Neural cell (in vitro differentiated cells): ENCODE results near the gene CAMK2B. TPM values are rescaled to one million over a fixed set of nuclear protein-coding genes. Genes with fewer than 3 reads are reported as not detected.
A peak's percentile ranks its signal among the peaks of the same experiment; 100 is the strongest.

ENCODE experiments used
- H2AFZ ChIP-seq: fragments of 200-600, 300-800 bp; sonication (generic), shearing (Covaris generic); 2 replicates; pipeline ENCODE4 v1.6.0; 2014; ENCODE audit warnings: low read depth, mild to moderate bottlenecking, antibody characterized with exemption, low read length, moderate library complexity
- H3F3A ChIP-seq: fragments of 200-600 bp; shearing (Covaris generic); 2 replicates; pipeline ENCODE4 v1.6.1; 2016; ENCODE audit warnings: mild to moderate bottlenecking, moderate library complexity, mixed read lengths, antibody characterized with exemption, low read length; ENCODE audit not compliant: insufficient read depth, poor library complexity, severe bottlenecking
- H3K27ac ChIP-seq: fragments of 200-600, 300-800 bp; sonication (generic), shearing (Covaris generic); 2 replicates; pipeline ENCODE4 v1.5.1; 2014; ENCODE audit warnings: mild to moderate bottlenecking, low read length, moderate library complexity
- H3K27me3 ChIP-seq: fragments of 300-800, 200-600 bp; sonication (generic), shearing (Covaris generic); 2 replicates; pipeline ENCODE4 v1.6.0; 2014; ENCODE audit warnings: mild to moderate bottlenecking, low read depth, low read length, moderate library complexity; ENCODE audit not compliant: insufficient read depth
- H3K36me3 ChIP-seq: fragments of 300-800, 200-600 bp; sonication (generic), shearing (Covaris generic); 2 replicates; pipeline ENCODE4 v1.5.1; 2014; ENCODE audit warnings: mild to moderate bottlenecking, antibody characterized with exemption, low read length, moderate library complexity; ENCODE audit not compliant: insufficient read depth
- H3K4me2 ChIP-seq: fragments of 300-800, 200-600 bp; sonication (generic), shearing (Covaris generic); 2 replicates; pipeline ENCODE4 v1.6.0; 2014; ENCODE audit warnings: mild to moderate bottlenecking, low read length
- H3K4me3 ChIP-seq: fragments of 300-800, 200-600 bp; sonication (generic), shearing (Covaris generic); 2 replicates; pipeline ENCODE4 v1.5.1; 2014; ENCODE audit warnings: mild to moderate bottlenecking, low read length, moderate library complexity
- H3K79me2 ChIP-seq: fragments of 200-600 bp; shearing (Covaris generic); replicated peaks from 2 replicates; pipeline ENCODE4 v1.6.0; 2014; ENCODE audit warnings: mild to moderate bottlenecking, low read length, moderate library complexity; ENCODE audit not compliant: insufficient read depth
- H3K9ac ChIP-seq: fragments of 300-800, 200-600 bp; sonication (generic), shearing (Covaris generic); 2 replicates; pipeline ENCODE4 v1.6.1; 2016; ENCODE audit warnings: mild to moderate bottlenecking, low read length, mixed read lengths
- H3K9me2 ChIP-seq: fragments of 200-600 bp; shearing (Covaris generic); 2 replicates; pipeline ENCODE4 v1.6.1; 2016; ENCODE audit warnings: mild to moderate bottlenecking, low read length, mixed read lengths; ENCODE audit not compliant: insufficient read depth
- H3K9me3 ChIP-seq: fragments of 200-600, 300-800 bp; sonication (generic), shearing (Covaris generic); 2 replicates; pipeline ENCODE4 v1.6.1; 2016; ENCODE audit warnings: mild to moderate bottlenecking, mixed run types, low read length, moderate library complexity, mixed read lengths
- H4K20me1 ChIP-seq: fragments of 200-600 bp; shearing (Covaris generic); 2 replicates; pipeline ENCODE4 v1.6.1; 2016; ENCODE audit warnings: mild to moderate bottlenecking, mixed run types; ENCODE audit not compliant: insufficient read depth
- CTCF ChIP-seq: fragments of 450-650 bp; IDR thresholded peaks from 2 replicates; pipeline ENCODE4 v1.5.1; 2014; ENCODE audit warnings: antibody characterized with exemption, mild to moderate bottlenecking, moderate library complexity; ENCODE audit not compliant: poor library complexity, severe bottlenecking
- EP300 ChIP-seq: fragments of 450-650 bp; conservative IDR thresholded peaks from 2 replicates; pipeline ENCODE4 v1.6.1; 2014; ENCODE audit warnings: antibody characterized with exemption, mild to moderate bottlenecking, moderate library complexity; ENCODE audit not compliant: poor library complexity, severe bottlenecking
- EZH2 ChIP-seq: fragments of 200-600, 300-800 bp; shearing (Covaris generic), sonication (generic); IDR thresholded peaks from 2 replicates; pipeline ENCODE4 v1.6.1; 2014; ENCODE audit warnings: antibody characterized with exemption, low read length, borderline replicate concordance, mild to moderate bottlenecking; ENCODE audit not compliant: insufficient read depth, poor library complexity, severe bottlenecking
- MXI1 ChIP-seq: fragments of 450-650 bp; conservative IDR thresholded peaks from 2 replicates; pipeline ENCODE4 v1.6.1; 2014; ENCODE audit warnings: antibody characterized with exemption, mild to moderate bottlenecking; ENCODE audit not compliant: poor library complexity, severe bottlenecking
- POLR2AphosphoS5 ChIP-seq: IDR thresholded peaks from 2 replicates; pipeline ENCODE4 v1.6.1; 2012
- RAD21 ChIP-seq: fragments of 450-650 bp; conservative IDR thresholded peaks from 2 replicates; pipeline ENCODE4 v1.6.1; 2014; ENCODE audit warnings: antibody characterized with exemption, mild to moderate bottlenecking, moderate library complexity
- REST ChIP-seq: IDR thresholded peaks from 2 replicates; pipeline ENCODE4 v1.6.1; 2012; ENCODE audit warnings: borderline replicate concordance
- SMC3 ChIP-seq: fragments of 450-650 bp; conservative IDR thresholded peaks from 2 replicates; pipeline ENCODE4 v1.6.1; 2014; ENCODE audit warnings: antibody characterized with exemption, mild to moderate bottlenecking, moderate library complexity; ENCODE audit not compliant: poor library complexity
- TAF1 ChIP-seq: IDR thresholded peaks from 2 replicates; pipeline ENCODE4 v1.6.1; 2012; ENCODE audit warnings: low read depth
- polyA plus RNA-seq: library from polyadenylated mRNA; depleted of rRNA; stranded (reverse); fragments of >200 nt; gene quantifications from 2 replicates; pipeline ENCODE4 v1.2.3, GENCODE V29; 2014

The CAMK2B gene
- polyA plus RNA-seq, 1 donor from 2014 or later, result 67.3 TPM

GRCh38 chr7:44327981-44328380, 2.6 kb upstream of the CAMK2B start:
- no peak overlapping the region for H3K4me2 ChIP-seq
- H3K79me2 ChIP-seq, result peaks cover 4% of the 10 kb centered on the region
- H3K9me3 ChIP-seq, result no peaks in the 10 kb centered on the region
- no peaks in the 10 kb centered on the region for H3K9me2 ChIP-seq
- no peak overlapping the region for H3K27ac ChIP-seq
- no peak for TF ChIP-seq EP300
- TF ChIP-seq POLR2AphosphoS5, result no peak
- TF ChIP-seq EZH2, result no peak
- no peak for TF ChIP-seq MXI1
- no peak for TF ChIP-seq REST
- no peaks in the 10 kb centered on the region for H4K20me1 ChIP-seq
- H3K36me3 ChIP-seq, result no peaks in the 10 kb centered on the region
- no peak overlapping the region for H2AFZ ChIP-seq
- peaks cover 33% of the 10 kb centered on the region for H3K27me3 ChIP-seq
- no peak overlapping the region for H3K9ac ChIP-seq
- H3K4me3 ChIP-seq, result no peak overlapping the region
- H3F3A ChIP-seq, result no peaks in the 10 kb centered on the region

- H3K4me3 ChIP-seq, result peak overlapping the region; percentile 66
- H3K4me2 ChIP-seq, result no peak overlapping the region
- H3K36me3 ChIP-seq, result no peaks in the 10 kb centered on the region
- no peaks in the 10 kb centered on the region for H3F3A ChIP-seq
- no peaks in the 10 kb centered on the region for H3K9me2 ChIP-seq
- H3K27me3 ChIP-seq, result peaks cover 36% of the 10 kb centered on the region
- H3K79me2 ChIP-seq, result peaks cover 4% of the 10 kb centered on the region
- no peaks in the 10 kb centered on the region for H3K9me3 ChIP-seq
- H4K20me1 ChIP-seq, result no peaks in the 10 kb centered on the region
- peak overlapping the region; percentile 47 for H3K27ac ChIP-seq
- no peak overlapping the region for H2AFZ ChIP-seq
- no peak for TF ChIP-seq TAF1
- no peak for TF ChIP-seq MXI1
- TF ChIP-seq EZH2, result no peak
- TF ChIP-seq RAD21, result no peak
- TF ChIP-seq POLR2AphosphoS5, result no peak
- TF ChIP-seq EP300, result no peak
- TF ChIP-seq CTCF, result no peak
- no peak for TF ChIP-seq REST
- no peak for TF ChIP-seq SMC3
- H3K9ac ChIP-seq, result peak overlapping the region; percentile 60
Measured at GRCh38 chr7:44326261-44327125, 1.1 kb upstream of the CAMK2B start.
